H1 (cell line): Measurements from ENCODE around the gene PDE1A. TPM values are rescaled to one million over a fixed set of nuclear protein-coding genes. Genes with fewer than 3 reads are reported as not detected.

Experiments used
- CTCF ChIA-PET: fragments of 300-600 bp; sonication (Branson Sonifier 250); formaldehyde crosslinking; loops from one replicate; lab custom pipeline; 2021; ENCODE audit not compliant: partially characterized antibody; lab: Charles Lee
- POLR2A ChIA-PET: fragments of 300-600 bp; sonication (Branson Sonifier 250); formaldehyde crosslinking; loops from one replicate; lab custom pipeline; 2021; ENCODE audit warnings: inconsistent platforms; ENCODE audit not compliant: partially characterized antibody; lab: Charles Lee
- DNase-seq, 2 experiments: peaks; one replicate each; pipeline versions ENCODE4 v3.0.0 to v3.0.0-alpha.2; 2010 to 2022; ENCODE audit warnings: low spot score in 2 of 2, low read depth in 1 of 2, mixed read lengths in 1 of 2
- FAIRE-seq: peaks from 2 replicates; lab custom pipeline; 2011; peaks lifted over from hg19 to GRCh38; lab: Jason Lieb, UNC
- H2AFZ ChIP-seq: 2 replicates; pipeline ENCODE4 v1.8.1; 2012; ENCODE audit warnings: low read length, inconsistent platforms
- H2AK5ac ChIP-seq: 2 replicates; pipeline ENCODE4 v1.6.1; 2013; ENCODE audit warnings: low read depth, low read length
- H2BK120ac ChIP-seq: replicated peaks from 2 replicates; pipeline ENCODE3; 2013; ENCODE audit warnings: low read depth, low read length, inconsistent platforms
- H2BK12ac ChIP-seq: 2 replicates; pipeline ENCODE4 v1.6.1; 2013; ENCODE audit warnings: low read depth, low read length
- H2BK15ac ChIP-seq: 2 replicates; pipeline ENCODE4 v1.6.1; 2013; ENCODE audit warnings: low read length
- H2BK20ac ChIP-seq: 2 replicates; pipeline ENCODE4 v1.6.1; 2013; ENCODE audit warnings: low read length
- H2BK5ac ChIP-seq: 2 replicates; pipeline ENCODE4 v1.6.1; 2013; ENCODE audit warnings: low read depth, low read length
- H3K14ac ChIP-seq: 2 replicates; pipeline ENCODE4 v1.6.1; 2013; ENCODE audit warnings: inconsistent platforms; ENCODE audit not compliant: insufficient read length
- H3K18ac ChIP-seq: 2 replicates; pipeline ENCODE4 v1.6.1; 2013; ENCODE audit warnings: low read length; ENCODE audit errors: extremely low read depth
- H3K23ac ChIP-seq: 2 replicates; pipeline ENCODE4 v1.6.1; 2013; ENCODE audit warnings: inconsistent platforms; ENCODE audit not compliant: insufficient read length
- H3K23me2 ChIP-seq: 2 replicates; pipeline ENCODE4 v1.6.1; 2013; ENCODE audit warnings: low read depth, low read length
- H3K27ac ChIP-seq: 2 replicates; pipeline ENCODE4 v1.6.1; 2011; ENCODE audit warnings: low read depth, low read length, inconsistent platforms
- H3K27me3 ChIP-seq, 4 experiments: replicated peaks in 1 of 4; 1 replicate in 1 of 4; 2 replicates in 3 of 4; pipeline versions ENCODE4 v1.6.1 to v1.8.1; 2011 to 2013; ENCODE audit warnings: low read length in 3 of 4, mild to moderate bottlenecking in 3 of 4, inconsistent platforms in 2 of 4, mixed read lengths in 2 of 4, moderate library complexity in 1 of 4; ENCODE audit not compliant: control insufficient read depth in 3 of 4, insufficient read depth in 3 of 4; ENCODE audit errors: extremely low read depth in 1 of 4
- H3K36me3 ChIP-seq, 4 experiments: 2 replicates each; pipeline versions ENCODE4 v1.6.1 to v1.8.1; 2011 to 2013; ENCODE audit warnings: mild to moderate bottlenecking in 4 of 4, low read length in 3 of 4, moderate library complexity in 2 of 4, control low read depth in 1 of 4, inconsistent platforms in 1 of 4; ENCODE audit not compliant: insufficient read depth in 4 of 4, control insufficient read depth in 2 of 4
- H3K4ac ChIP-seq: replicated peaks from 2 replicates; pipeline ENCODE3; 2013; ENCODE audit warnings: low read length, low read depth, mixed read lengths, inconsistent platforms; ENCODE audit not compliant: insufficient read length
- H3K4me1 ChIP-seq, 4 experiments: replicated peaks in 1 of 4; 1 replicate in 1 of 4; 2 replicates in 3 of 4; pipeline versions ENCODE4 v1.6.1 to v1.8.1; 2011 to 2013; ENCODE audit warnings: low read length in 3 of 4, inconsistent platforms in 2 of 4, mixed read lengths in 1 of 4; ENCODE audit not compliant: insufficient read depth in 4 of 4, control insufficient read depth in 3 of 4
- H3K4me2 ChIP-seq, 2 experiments: 2 replicates each; pipeline versions ENCODE4 v1.6.1 to v1.8.1; 2011 to 2013; ENCODE audit warnings: low read depth in 2 of 2, low read length in 2 of 2, control low read depth in 1 of 2, inconsistent platforms in 1 of 2, mild to moderate bottlenecking in 1 of 2; ENCODE audit not compliant: insufficient read depth in 1 of 2
- H3K4me3 ChIP-seq, 4 experiments: fragments of 200-600, 300-600 bp in 1 of 4; sonication (generic), shearing (Covaris generic), sonication (Bioruptor Twin) in 1 of 4; 2 replicates each; pipeline versions ENCODE4 v1.5.1 to v1.8.1; 2011 to 2016; ENCODE audit warnings: low read length in 4 of 4, low read depth in 3 of 4, control low read depth in 2 of 4, inconsistent platforms in 2 of 4, mild to moderate bottlenecking in 2 of 4, mixed read lengths in 1 of 4, moderate library complexity in 1 of 4; ENCODE audit not compliant: insufficient read depth in 2 of 4; ENCODE audit errors: extremely low read depth in 1 of 4
- H3K56ac ChIP-seq: replicated peaks from 2 replicates; pipeline ENCODE3; 2013; ENCODE audit warnings: low read depth, mild to moderate bottlenecking, mixed read lengths, low read length, inconsistent platforms; ENCODE audit not compliant: insufficient read length
- H3K79me1 ChIP-seq: 2 replicates; pipeline ENCODE4 v1.6.1; 2013; ENCODE audit warnings: low read depth, low read length, control low read depth
- H3K79me2 ChIP-seq, 2 experiments: 2 replicates each; pipeline versions ENCODE4 v1.6.1 to v1.8.1; 2012 to 2013; ENCODE audit warnings: low read length in 2 of 2, mild to moderate bottlenecking in 2 of 2, inconsistent platforms in 1 of 2; ENCODE audit not compliant: insufficient read depth in 2 of 2, control insufficient read depth in 1 of 2
- H3K9ac ChIP-seq, 4 experiments: replicated peaks in 1 of 4; 1 replicate in 1 of 4; 2 replicates in 3 of 4; pipeline versions ENCODE4 v1.6.1 to v1.8.1; 2011 to 2013; ENCODE audit warnings: low read depth in 3 of 4, low read length in 3 of 4, control low read depth in 2 of 4, mild to moderate bottlenecking in 2 of 4, moderate library complexity in 2 of 4, inconsistent platforms in 1 of 4; ENCODE audit errors: extremely low read depth in 1 of 4
- H3K9me3 ChIP-seq, 2 experiments: 2 replicates each; pipeline versions ENCODE4 v1.6.1 to v1.8.1; 2012 to 2013; ENCODE audit warnings: mild to moderate bottlenecking in 2 of 2, moderate library complexity in 2 of 2, control low read depth in 1 of 2, inconsistent platforms in 1 of 2, low read depth in 1 of 2, low read length in 1 of 2, mixed read lengths in 1 of 2; ENCODE audit not compliant: insufficient read depth in 2 of 2
- H4K20me1 ChIP-seq, 2 experiments: replicated peaks in 1 of 2; 2 replicates each; pipeline versions ENCODE3 to v1.8.1; 2011 to 2013; ENCODE audit warnings: inconsistent platforms in 2 of 2, low read length in 2 of 2, mild to moderate bottlenecking in 1 of 2; ENCODE audit not compliant: insufficient read depth in 2 of 2, control insufficient read depth in 1 of 2
- H4K5ac ChIP-seq: 2 replicates; pipeline ENCODE4 v1.6.1; 2013; ENCODE audit warnings: low read length, low read depth, mixed read lengths, inconsistent platforms; ENCODE audit not compliant: insufficient read length
- H4K8ac ChIP-seq: 2 replicates; pipeline ENCODE4 v1.8.0; 2013; ENCODE audit warnings: mild to moderate bottlenecking, moderate library complexity, low read length, inconsistent platforms; ENCODE audit not compliant: insufficient read depth; ENCODE audit errors: extremely low read depth
- H4K91ac ChIP-seq: replicated peaks from 2 replicates; pipeline ENCODE3; 2013; ENCODE audit warnings: low read length, mixed read lengths, inconsistent platforms; ENCODE audit not compliant: insufficient read length
- ASH2L ChIP-seq: fragments of 200-600, 300-600 bp; sonication (generic); IDR thresholded peaks from one replicate; pipeline ENCODE4 v1.7.1; 2017; ENCODE audit warnings: low read length
- ATF2 ChIP-seq: IDR thresholded peaks from 2 replicates; pipeline ENCODE4 v1.6.1; 2012; ENCODE audit warnings: low read length, inconsistent platforms
- BACH1 ChIP-seq: IDR thresholded peaks from 2 replicates; pipeline ENCODE4 v1.6.1; 2012; ENCODE audit warnings: low read length, improper control_type of control experiment
- CHD1 ChIP-seq: IDR thresholded peaks from 2 replicates; pipeline ENCODE4 v1.6.1; 2012; ENCODE audit warnings: low read depth, low read length, improper control_type of control experiment
- CHD2 ChIP-seq: IDR thresholded peaks from 2 replicates; pipeline ENCODE4 v1.6.1; 2012; ENCODE audit warnings: low read length, improper control_type of control experiment
- FOSL1 ChIP-seq: IDR thresholded peaks from 2 replicates; pipeline ENCODE4 v1.6.1; 2011; ENCODE audit warnings: mild to moderate bottlenecking, low read depth, low read length, moderate library complexity; ENCODE audit not compliant: insufficient read depth
- MAFK ChIP-seq: IDR thresholded peaks from 2 replicates; pipeline ENCODE4 v1.6.1; 2012; ENCODE audit warnings: low read depth, mild to moderate bottlenecking, improper control_type of control experiment, low read length
- RAD21 ChIP-seq, 2 experiments: IDR thresholded peaks in 1 of 2; conservative IDR thresholded peaks in 1 of 2; 2 replicates each; pipeline ENCODE4 v1.6.1; 2011; ENCODE audit warnings: low read depth in 2 of 2, low read length in 2 of 2, improper control_type of control experiment in 1 of 2, inconsistent platforms in 1 of 2, mild to moderate bottlenecking in 1 of 2, moderate library complexity in 1 of 2
- RFX5 ChIP-seq: IDR thresholded peaks from 2 replicates; pipeline ENCODE4 v1.6.1; 2011; ENCODE audit warnings: low read depth, low read length, improper control_type of control experiment, borderline replicate concordance
- SIN3A ChIP-seq, 2 experiments: IDR thresholded peaks in 1 of 2; conservative IDR thresholded peaks in 1 of 2; 2 replicates each; pipeline ENCODE4 v1.6.1; 2011 to 2012; ENCODE audit warnings: low read length in 2 of 2, improper control_type of control experiment in 1 of 2, low read depth in 1 of 2, mild to moderate bottlenecking in 1 of 2
- SRF ChIP-seq: IDR thresholded peaks from 2 replicates; pipeline ENCODE4 v1.6.1; 2011; ENCODE audit warnings: mild to moderate bottlenecking, low read depth, low read length, moderate library complexity
- TBP ChIP-seq: IDR thresholded peaks from 2 replicates; pipeline ENCODE4 v1.6.1; 2011; ENCODE audit warnings: low read depth, low read length, improper control_type of control experiment
- YY1 ChIP-seq: IDR thresholded peaks from 2 replicates; pipeline ENCODE4 v1.6.1; 2011; ENCODE audit warnings: low read depth, mild to moderate bottlenecking, low read length
- WGBS, 2 experiments: shearing (Covaris generic) in 1 of 2; methylation state at CpG; one replicate each; pipeline versions ENCODE4 v1.1.6 to v1.1.7; 2013 to 2015; ENCODE audit warnings: low lambda C conversion rate in 2 of 2, mixed read lengths in 2 of 2, inconsistent platforms in 1 of 2, low coverage in 1 of 2, missing lambda C conversion rate in 1 of 2; ENCODE audit not compliant: insufficient replicate concordance in 2 of 2, insufficient coverage in 1 of 2, insufficient read length in 1 of 2; ENCODE audit errors: extremely low coverage in 1 of 2, missing lambda C conversion rate in 1 of 2; 5-methylcytosine and 5-hydroxymethylcytosine counted together
- polyA plus RNA-seq, 7 experiments: library from polyadenylated mRNA; depleted of rRNA in 3 of 7; stranded (reverse) in 5 of 7; unstranded in 2 of 7; fragments of >200 nt in 5 of 7; fragments of 200-250 nt in 2 of 7; gene quantifications; 1 replicate in 5 of 7; 2 replicates in 1 of 7; 4 replicates in 1 of 7; pipeline versions ENCODE4 v1.2.1 to v1.2.3, GENCODE V29; 2011 to 2013; ENCODE audit warnings: missing spikeins in 2 of 7, mixed read lengths in 2 of 7
- total RNA-seq: library from RNA; stranded (reverse); fragmentation: NEBNext Ultra II Directional; extraction: Animal tissue kit (Norgen Biotek cat#: 25700); gene quantifications from 2 replicates; pipeline ENCODE4 v1.2.1, GENCODE V29; 2021

PDE1A gene
- total and polyA plus RNA-seq, 2 of the 8 experiments (the other 6 are each of a cell fraction or from before 2014, with no cell fraction given): 0.34 TPM; not detected in 1

GRCh38 chr2:182283512-182283911 is 143.3 kb downstream of the PDE1A start:
- H3K23me2 ChIP-seq: no peaks in the 10 kb centered on the region
- no peaks in the 10 kb centered on the region for H3K9me3 ChIP-seq
- no peak overlapping the region for H2AFZ ChIP-seq
- no peaks in the 10 kb centered on the region for H3K36me3 ChIP-seq
- DNase-seq (no peak), FAIRE-seq (no peak)
- no peaks in the 10 kb centered on the region for H3K4me1 ChIP-seq
- H4K91ac ChIP-seq: no peak overlapping the region
- no peaks in the 10 kb centered on the region for H3K27me3 ChIP-seq
- no peak overlapping the region for H2BK12ac ChIP-seq
- no peak overlapping the region for H3K4ac ChIP-seq
- H3K14ac ChIP-seq: no peak overlapping the region
- H3K56ac ChIP-seq: no peak overlapping the region
- no peak overlapping the region for H3K23ac ChIP-seq
- no peaks in the 10 kb centered on the region for H3K79me2 ChIP-seq
- H2BK5ac ChIP-seq: no peak overlapping the region
- no peak overlapping the region for H3K4me3 ChIP-seq
- H3K18ac ChIP-seq: no peak overlapping the region
- no peak overlapping the region for H2BK15ac ChIP-seq
- no peak overlapping the region for H3K9ac ChIP-seq
- no peak overlapping the region for H4K8ac ChIP-seq
- H2BK120ac ChIP-seq: no peak overlapping the region
- WGBS, 2 experiments: 95% methylated on average over 3 of the region's 3 CpGs; no CpG with 5 or more reads in 1 of the 2 experiments
- H2AK5ac ChIP-seq: no peak overlapping the region
- POLR2A ChIA-PET: no interaction called here
- H3K4me2 ChIP-seq: no peak overlapping the region
- H3K27ac ChIP-seq: no peak overlapping the region
- H3K79me1 ChIP-seq: no peaks in the 10 kb centered on the region
- no peak overlapping the region for H4K5ac ChIP-seq
- CTCF ChIA-PET: interaction anchor here (0.6 kb wide), 1 partner anchor 295 kb away, joined by 3 read pairs; no protein-coding TSS in a partner anchor
- no peak overlapping the region for H2BK20ac ChIP-seq
- H4K20me1 ChIP-seq: no peaks in the 10 kb centered on the region
- TF ChIP-seq YY1: no peak
- no peak for TF ChIP-seq SRF
- no peak for TF ChIP-seq BACH1
- TF ChIP-seq RFX5: no peak
- no peak for TF ChIP-seq RAD21 (IDR thresholded peaks at IDR 0.05 in 1 of 2, conservative IDR thresholded peaks at IDR 0.05 in 1 of 2; ENCODE audit: low read depth in 2 of 2, low read length in 2 of 2)
- TF ChIP-seq CHD2: no peak
- TF ChIP-seq ASH2L: no peak
- TF ChIP-seq SIN3A (conservative IDR thresholded peaks at IDR 0.05 in 1 of 2, IDR thresholded peaks at IDR 0.05 in 1 of 2; ENCODE audit: low read depth in 1 of 2, low read length in 2 of 2): no peak
- TF ChIP-seq TBP: no peak
- TF ChIP-seq ATF2: no peak
- TF ChIP-seq CHD1: no peak
- TF ChIP-seq FOSL1: no peak
- no peak for TF ChIP-seq MAFK
